CMK (cell line): ENCODE data around the gene L3MBTL3.
"Not testable (repeated sequence)": the region's sequence is repeated elsewhere in the genome, so short reads cannot be mapped to it uniquely, and the experiment has no call there.

Experiments
- DNase-seq: peaks from one replicate; pipeline ENCODE4 v3.0.0-alpha.2; 2010; ENCODE audit warnings: low read depth

The L3MBTL3 gene

GRCh38 chr6:130138909-130139242 lies 120.5 kb downstream of the L3MBTL3 start:
- no peak for DNase-seq

GRCh38 chr6:130140084-130140483 lies 121.7 kb downstream of the L3MBTL3 start:
- DNase-seq = no peak

- DNase-seq = no peak
Observed at GRCh38 chr6:130143709-130144108, 125.3 kb downstream of the L3MBTL3 start.

DNA sequence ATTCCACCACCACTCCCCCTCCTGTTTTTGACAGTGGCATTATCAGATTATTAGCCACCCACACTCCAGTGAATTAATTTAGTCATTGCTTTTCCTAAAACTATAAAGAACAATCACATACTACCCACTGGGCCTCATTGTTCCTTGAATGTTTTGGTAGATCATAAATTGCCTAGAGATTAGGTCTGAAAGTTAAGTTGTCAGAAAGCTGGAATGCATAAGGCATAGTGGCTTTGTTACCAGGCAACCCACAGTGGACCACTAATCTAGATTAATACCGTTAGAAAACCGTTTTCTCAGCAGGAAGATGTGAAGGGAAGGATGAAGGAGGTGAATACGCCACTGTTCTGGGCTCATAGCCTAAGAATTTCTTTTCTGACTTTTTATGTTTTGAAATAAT lies 128.7 kb downstream of the L3MBTL3 start:
- no peak for DNase-seq

- no peak for DNase-seq
Observed at GRCh38 chr6:130148181-130148580, 129.8 kb downstream of the L3MBTL3 start.

GRCh38 chr6:130149016-130149415 lies 130.6 kb downstream of the L3MBTL3 start:
- not testable (repeated sequence) for DNase-seq

- DNase-seq = no peak
Observed at GRCh38 chr6:130150906-130151305, 132.5 kb downstream of the L3MBTL3 start.

DNA sequence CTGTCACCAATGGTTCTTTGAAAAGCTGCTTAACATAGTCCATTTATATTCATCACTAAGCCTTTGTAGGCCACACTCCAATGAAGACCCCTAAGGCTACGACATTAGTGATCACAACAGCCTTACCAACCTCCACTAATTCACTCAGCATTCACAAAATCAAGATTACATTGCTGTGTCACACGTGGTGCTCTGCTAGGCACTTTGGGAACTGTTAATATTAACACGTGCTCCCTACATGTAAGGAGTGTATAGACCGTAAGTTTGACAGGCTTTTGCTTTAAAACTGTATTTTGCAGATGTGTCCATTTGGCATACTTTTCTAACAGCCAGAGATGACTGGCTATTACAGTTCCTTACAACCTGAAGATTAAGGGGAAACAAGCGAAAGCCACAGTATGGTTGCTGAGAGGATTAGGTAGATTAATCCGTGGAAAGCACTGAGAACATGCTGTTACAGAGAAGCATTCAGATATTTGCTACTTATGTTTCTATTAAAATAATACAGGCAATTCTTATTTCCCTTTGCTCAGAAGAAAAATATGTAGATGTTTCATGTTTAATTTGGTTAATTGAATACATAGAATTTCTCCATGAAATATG lies 134.6 kb downstream of the L3MBTL3 start:
- DNase-seq = no peak

- no peak for DNase-seq
Observed at GRCh38 chr6:130156908-130157307, 138.5 kb downstream of the L3MBTL3 start.

DNA sequence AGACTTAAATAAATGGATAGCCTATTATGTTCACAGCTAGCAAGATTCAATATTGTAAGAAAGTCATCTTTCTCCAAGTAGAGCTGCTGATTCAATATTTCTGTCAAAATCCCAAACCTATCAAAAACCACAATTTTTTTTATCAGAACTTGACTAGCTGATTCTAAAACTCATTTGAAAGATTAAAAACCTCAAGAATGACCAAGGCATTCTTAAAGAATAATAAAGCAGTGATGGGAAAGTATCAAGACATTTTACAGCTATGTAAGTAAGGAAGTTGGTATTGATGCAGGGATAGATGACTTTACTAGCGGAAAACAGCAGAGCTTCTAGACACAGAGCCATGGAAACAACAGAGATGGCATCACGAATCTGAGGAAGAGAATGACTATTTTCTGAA lies 139.7 kb downstream of the L3MBTL3 start:
- DNase-seq = no peak

- DNase-seq = no peak
Observed at GRCh38 chr6:130158548-130158947, 140.2 kb downstream of the L3MBTL3 start.

DNA sequence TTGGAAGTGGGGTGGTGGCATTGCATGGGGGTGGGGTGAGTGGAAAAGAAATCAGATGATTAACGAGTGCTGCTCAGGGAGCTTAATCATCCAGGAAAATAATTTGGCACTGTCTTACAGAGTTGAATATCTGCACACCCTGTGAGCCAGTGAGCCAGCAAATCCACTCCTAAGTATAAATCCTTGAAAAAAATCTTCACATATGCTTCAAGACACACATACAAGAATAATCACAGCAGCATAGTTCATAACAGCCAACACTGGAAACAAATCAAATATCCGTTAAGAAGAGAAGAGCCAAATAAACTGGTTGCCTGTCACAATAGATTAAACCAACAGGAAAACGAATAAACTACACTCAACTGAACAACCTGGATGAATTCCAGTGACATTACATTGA lies 141.6 kb downstream of the L3MBTL3 start:
- no peak for DNase-seq

GRCh38 chr6:130161683-130162404 lies 143.5 kb downstream of the L3MBTL3 start:
- no peak for DNase-seq

GRCh38 chr6:130162421-130162820 lies 144.0 kb downstream of the L3MBTL3 start:
- no peak for DNase-seq

GRCh38 chr6:130163266-130163665 lies 144.9 kb downstream of the L3MBTL3 start:
- DNase-seq = no peak

DNA sequence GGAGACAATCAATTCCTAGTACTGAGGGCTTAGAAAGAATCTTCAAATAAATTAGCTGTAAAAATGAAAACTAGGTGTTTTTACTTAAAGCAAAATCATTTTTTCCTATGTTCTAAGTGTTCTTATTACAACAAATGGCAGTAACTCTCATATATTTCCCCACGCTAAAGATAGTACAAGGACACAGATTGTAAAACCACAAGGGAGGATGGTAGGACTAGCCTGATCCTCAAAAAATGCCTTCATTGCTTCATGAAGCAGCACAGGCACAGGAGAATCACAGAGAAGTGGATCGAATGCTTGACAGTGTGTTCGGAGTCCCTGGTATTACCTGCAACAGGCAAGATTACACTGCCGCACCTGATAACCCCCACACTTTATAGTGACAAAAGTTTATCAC lies 145.9 kb downstream of the L3MBTL3 start:
- no peak for DNase-seq

DNA sequence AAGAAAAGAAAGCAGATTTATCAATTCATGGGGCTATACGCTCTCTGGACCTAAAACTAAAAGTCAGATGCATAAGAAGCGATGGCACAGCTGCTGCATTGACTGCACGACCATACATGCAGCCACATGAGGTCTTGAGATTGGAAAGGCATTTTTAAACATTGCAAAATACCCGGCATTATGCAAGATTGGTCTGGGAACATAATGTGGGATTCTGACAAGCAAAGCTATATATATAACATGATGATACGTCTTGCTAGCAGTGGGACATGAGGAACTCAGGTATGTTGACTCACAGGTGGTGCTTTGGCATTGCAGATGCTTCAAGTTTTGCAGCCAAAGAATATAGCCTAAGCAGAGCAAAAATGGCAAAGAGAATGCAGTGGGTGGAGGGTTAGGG lies 149.3 kb downstream of the L3MBTL3 start:
- DNase-seq = no peak

GRCh38 chr6:130170160-130170559 lies 151.8 kb downstream of the L3MBTL3 start:
- DNase-seq = not testable (repeated sequence)

GRCh38 chr6:130173377-130174004 lies 155.1 kb downstream of the L3MBTL3 start:
- not testable (repeated sequence) for DNase-seq

DNA sequence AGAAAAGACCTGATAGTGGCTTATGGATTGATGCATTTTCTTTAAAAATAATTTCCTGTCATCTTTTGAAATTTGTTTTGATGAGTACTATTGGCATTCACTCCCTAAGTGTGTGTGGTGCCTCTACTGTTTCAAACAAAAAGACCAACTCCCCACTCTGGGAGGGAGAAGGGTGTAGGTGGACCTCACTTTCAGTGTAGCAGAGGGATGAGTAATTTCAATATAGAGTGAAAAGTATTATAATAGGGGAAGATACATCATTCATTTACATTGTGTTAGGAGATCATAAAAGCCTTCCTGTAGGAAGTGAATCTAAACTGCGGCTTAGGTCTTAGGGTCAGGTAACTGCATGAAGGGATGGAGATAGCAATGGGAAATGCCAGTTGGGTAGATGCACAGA lies 158.0 kb downstream of the L3MBTL3 start:
- no peak for DNase-seq

DNA sequence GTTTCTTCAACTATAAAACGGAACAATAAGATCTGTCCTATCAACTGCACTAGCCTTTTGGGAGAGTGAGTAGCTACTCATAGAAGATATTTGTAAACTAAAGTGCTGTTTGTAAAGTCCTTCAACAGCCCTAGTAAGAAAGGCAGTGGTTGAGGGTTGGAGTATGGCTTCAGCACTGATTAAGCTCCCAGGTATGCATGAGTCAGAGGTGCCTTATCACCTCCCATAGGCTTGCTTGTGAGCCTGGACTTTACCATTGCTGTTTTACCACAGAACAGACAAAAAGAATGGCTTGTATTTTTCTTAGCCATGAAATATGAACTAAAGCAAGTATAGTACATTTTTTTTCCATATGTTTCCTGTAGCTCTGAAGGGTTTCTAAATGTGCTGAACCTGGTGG lies 160.3 kb downstream of the L3MBTL3 start:
- DNase-seq = no peak

- DNase-seq = no peak
Observed at GRCh38 chr6:130182466-130182865, 164.1 kb downstream of the L3MBTL3 start.
